Measurements from ENCODE around the gene DDI2. TPM values are rescaled to one million over a fixed set of nuclear protein-coding genes. Genes with fewer than 3 reads are reported as not detected.

Gene DDI2
- total and polyA plus RNA-seq, 9 of the 15 experiments (the other 6 are each of a cell fraction or from before 2014, with no cell fraction given) = 6.5 to 48.4 (median 21.2) TPM

- no peak for TF ChIP-seq MGA (IDR thresholded peaks at IDR 0.05)
- TF ChIP-seq GABPA (tag; conservative IDR thresholded peaks at IDR 0.05; ENCODE audit: low read depth) = no peak
- TF ChIP-seq BRCA1 (IDR thresholded peaks at IDR 0.05) = no peak
- TF ChIP-seq BRCA1 (CRISPR knock-in tag; IDR thresholded peaks at IDR 0.05) = no peak
- TF ChIP-seq ZBED1 (IDR thresholded peaks at IDR 0.05) = no peak
- no peak for TF ChIP-seq TAF15 (IDR thresholded peaks at IDR 0.05; ENCODE audit: low read depth, low read length)
- no peak for TF ChIP-seq RBM15 (IDR thresholded peaks at IDR 0.05; ENCODE audit: insufficient read depth, low read length)
- no peak for TF ChIP-seq ZBTB26 (CRISPR knock-in tag; IDR thresholded peaks at IDR 0.05)
These were observed 42.9 kb downstream of the DDI2 start (continued) for GRCh38 chr1:15660151-15660550.
